ENCODE measurements around the gene GNG2.

DNA sequence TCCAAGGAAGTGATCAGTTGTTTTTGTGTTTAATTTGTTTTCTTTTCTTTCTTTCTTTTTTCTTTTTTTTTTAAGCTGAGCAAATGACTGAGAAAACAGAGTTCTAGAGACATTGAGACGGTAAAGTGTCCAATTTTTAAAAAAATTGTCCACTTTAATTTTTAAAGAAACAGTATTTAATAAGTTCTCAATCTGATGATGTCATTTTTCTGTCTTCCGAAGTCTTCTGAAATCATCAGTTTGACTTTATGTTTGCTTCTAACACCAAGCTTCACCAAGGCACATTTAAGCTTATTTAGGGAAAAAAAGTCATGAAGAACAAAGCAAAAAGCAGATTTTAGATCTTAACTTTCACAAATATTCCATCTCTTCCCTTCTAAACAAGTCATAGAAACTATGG is 65.6 kb downstream of the GNG2 start:
- TF ChIP-seq CTCF (conservative IDR thresholded peaks at IDR 0.05; ENCODE audit: low read length) (no peak), EZH2phosphoT487 (IDR thresholded peaks at IDR 0.05; ENCODE audit: borderline replicate concordance, low read depth, low read length) (no peak)

Measured in OCI-LY7 (cell line).